ENCODE data around the gene UBE2S. TPM values are rescaled to one million over a fixed set of nuclear protein-coding genes. Genes with fewer than 3 reads are reported as not detected.

Gene UBE2S
- total RNA-seq, 1 donor from 2014 or later = 69.9 TPM

GRCh38 chr19:55368106-55368505 lies 39.5 kb downstream of the UBE2S start:
- Mint-ChIP-seq H3K27me3 (peaks cover 54% of the 10 kb centered on the region), H3K4me3 (ENCODE audit: low read depth) (no peak overlapping the region)
- no peak for TF ChIP-seq CTCF (IDR thresholded peaks at IDR 0.05; ENCODE audit: unreplicated experiment)

GRCh38 chr19:55366790-55367189 lies 40.8 kb downstream of the UBE2S start:
- Mint-ChIP-seq H3K4me3 (ENCODE audit: low read depth) (no peak overlapping the region), H3K4me1 (ENCODE audit: low read depth) (peaks cover 4% of the 10 kb centered on the region), H3K36me3 (ENCODE audit: insufficient read depth) (peaks cover 1% of the 10 kb centered on the region), H3K27ac (no peak overlapping the region), H3K9me3 (ENCODE audit: low read depth) (no peaks in the 10 kb centered on the region), H3K27me3 (peaks cover 48% of the 10 kb centered on the region)
- DNase-seq (ENCODE audit: low spot score, unreplicated experiment) = no peak
- TF ChIP-seq CTCF (IDR thresholded peaks at IDR 0.05; ENCODE audit: unreplicated experiment) = no peak

More at GRCh38 chr19:55368106-55368505, 39.5 kb downstream of the UBE2S start:
- Mint-ChIP-seq H3K36me3 (ENCODE audit: insufficient read depth) (peaks cover 1% of the 10 kb centered on the region), H3K4me1 (ENCODE audit: low read depth) (peaks cover 6% of the 10 kb centered on the region), H3K27ac (no peak overlapping the region), H3K9me3 (ENCODE audit: low read depth) (no peaks in the 10 kb centered on the region)
- no peak for DNase-seq (ENCODE audit: low spot score, unreplicated experiment)

DNA sequence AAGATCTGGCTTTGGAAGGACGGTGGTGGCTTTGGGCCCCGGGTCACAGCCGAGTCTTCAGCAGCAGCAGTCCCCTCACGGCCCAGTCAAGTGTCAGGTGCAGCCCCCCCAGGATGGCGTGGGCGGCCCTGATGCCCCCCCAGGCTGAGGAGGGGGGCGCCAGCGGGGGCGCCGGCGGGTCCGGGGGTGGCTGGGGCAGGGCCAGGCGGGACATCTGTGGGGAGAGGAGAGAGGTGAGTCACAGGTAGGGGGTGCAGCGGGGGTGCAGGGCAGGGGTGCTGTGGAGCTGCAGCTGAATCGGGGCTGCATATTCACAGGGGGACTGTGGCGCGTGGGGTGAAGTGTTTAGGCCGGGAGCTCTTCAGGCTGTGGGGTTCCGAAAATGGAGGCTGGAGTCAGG lies 41.6 kb downstream of the UBE2S start:
- no peak overlapping the region for H3K27ac Mint-ChIP-seq
- H3K36me3 Mint-ChIP-seq (ENCODE audit: insufficient read depth) = peaks cover 1% of the 10 kb centered on the region
- H3K4me1 Mint-ChIP-seq (ENCODE audit: low read depth) = peaks cover 3% of the 10 kb centered on the region
- H3K27me3 Mint-ChIP-seq = peaks cover 40% of the 10 kb centered on the region
- H3K9me3 Mint-ChIP-seq (ENCODE audit: low read depth) = no peaks in the 10 kb centered on the region
- DNase-seq (ENCODE audit: low spot score, unreplicated experiment) = no peak
- TF ChIP-seq CTCF (IDR thresholded peaks at IDR 0.05; ENCODE audit: unreplicated experiment) = no peak
- no peak overlapping the region for H3K4me3 Mint-ChIP-seq (ENCODE audit: low read depth)

DNA sequence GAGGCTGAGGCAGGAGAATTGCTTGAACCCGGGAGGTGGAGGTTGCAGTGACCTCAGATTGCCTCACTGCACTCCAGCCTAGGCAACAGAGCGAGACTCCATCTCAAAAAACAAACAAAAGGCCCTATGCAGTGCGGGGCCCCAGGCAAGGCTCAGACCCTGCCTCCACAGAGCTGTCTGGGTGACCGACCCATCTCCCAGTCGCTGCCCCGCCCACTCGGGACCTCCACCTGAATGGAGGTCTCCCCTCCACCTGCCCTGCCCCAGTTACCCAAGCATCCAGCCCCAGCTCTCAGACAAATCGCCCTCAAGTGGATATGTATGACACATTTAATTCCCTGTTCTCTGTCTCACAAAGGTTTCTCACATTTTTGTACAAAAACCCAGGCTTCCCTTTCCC lies 42.3 kb downstream of the UBE2S start:
- H3K9me3 Mint-ChIP-seq (ENCODE audit: low read depth) = no peaks in the 10 kb centered on the region
- DNase-seq (ENCODE audit: low spot score, unreplicated experiment) = no peak
- H3K27me3 Mint-ChIP-seq = peaks cover 34% of the 10 kb centered on the region
- H3K36me3 Mint-ChIP-seq (ENCODE audit: insufficient read depth) = no peaks in the 10 kb centered on the region
- no peak overlapping the region for H3K4me3 Mint-ChIP-seq (ENCODE audit: low read depth)
- H3K4me1 Mint-ChIP-seq (ENCODE audit: low read depth) = no peaks in the 10 kb centered on the region
- no peak for TF ChIP-seq CTCF (IDR thresholded peaks at IDR 0.05; ENCODE audit: unreplicated experiment)
- H3K27ac Mint-ChIP-seq = no peak overlapping the region

- Mint-ChIP-seq H3K27me3 (peaks cover 34% of the 10 kb centered on the region), H3K4me3 (ENCODE audit: low read depth) (no peak within 1 kb of the TSS), H3K27ac (no peak within 1 kb of the TSS), H3K36me3 (ENCODE audit: insufficient read depth) (no peaks in the 10 kb centered on the region), H3K9me3 (ENCODE audit: low read depth) (no peaks in the 10 kb centered on the region), H3K4me1 (ENCODE audit: low read depth) (no peaks in the 10 kb centered on the region)
- TF ChIP-seq CTCF (IDR thresholded peaks at IDR 0.05; ENCODE audit: unreplicated experiment) = no peak
- no peak for DNase-seq (ENCODE audit: low spot score, unreplicated experiment)
These were observed 44.4 kb downstream of the UBE2S start, which contains the start of gene GARIN5B for GRCh38 chr19:55362990-55363716. Gene GARIN5B (minus strand): TSS chr19:55363260. CDS start chr19:55363066, 194 bp downstream.

Data from progenitor cell of endocrine pancreas (in vitro differentiated cells).